Measurements from ENCODE around the gene MAPKAPK5.

Gene MAPKAPK5

DNA sequence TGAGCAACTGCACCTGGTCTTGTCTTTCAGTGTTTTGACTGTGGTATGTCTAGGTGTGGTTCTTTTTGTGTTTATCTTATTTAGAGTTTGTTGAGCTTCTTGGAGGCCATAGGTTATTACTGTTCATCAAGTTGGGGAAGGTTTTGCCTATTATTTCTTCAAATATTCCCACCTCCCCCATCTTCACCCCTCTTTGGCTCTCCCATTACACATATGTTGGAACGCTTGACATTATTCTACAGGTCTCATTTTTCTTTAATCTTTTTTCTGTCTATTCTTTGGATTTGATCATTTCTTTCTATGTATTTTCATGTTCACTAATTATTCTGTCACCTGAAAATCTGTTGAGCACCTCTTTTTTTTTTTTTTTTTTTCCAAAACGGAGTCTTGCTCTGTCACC lies 16.2 kb downstream of the MAPKAPK5 start:
- TF ChIP-seq POLR2A (IDR thresholded peaks at IDR 0.05; ENCODE audit: extremely low read depth, insufficient read length) (no peak), MYC (IDR thresholded peaks at IDR 0.05; ENCODE audit: low read depth, low read length) (no peak)
- TF ChIP-seq, protein P1, sequence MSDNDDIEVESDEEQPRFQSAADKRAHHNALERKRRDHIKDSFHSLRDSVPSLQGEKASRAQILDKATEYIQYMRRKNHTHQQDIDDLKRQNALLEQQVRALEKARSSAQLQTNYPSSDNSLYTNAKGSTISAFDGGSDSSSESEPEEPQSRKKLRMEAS (IDR thresholded peaks at IDR 0.05; ENCODE audit: low read depth, low read length): no peak
- TF ChIP-seq, protein P2, sequence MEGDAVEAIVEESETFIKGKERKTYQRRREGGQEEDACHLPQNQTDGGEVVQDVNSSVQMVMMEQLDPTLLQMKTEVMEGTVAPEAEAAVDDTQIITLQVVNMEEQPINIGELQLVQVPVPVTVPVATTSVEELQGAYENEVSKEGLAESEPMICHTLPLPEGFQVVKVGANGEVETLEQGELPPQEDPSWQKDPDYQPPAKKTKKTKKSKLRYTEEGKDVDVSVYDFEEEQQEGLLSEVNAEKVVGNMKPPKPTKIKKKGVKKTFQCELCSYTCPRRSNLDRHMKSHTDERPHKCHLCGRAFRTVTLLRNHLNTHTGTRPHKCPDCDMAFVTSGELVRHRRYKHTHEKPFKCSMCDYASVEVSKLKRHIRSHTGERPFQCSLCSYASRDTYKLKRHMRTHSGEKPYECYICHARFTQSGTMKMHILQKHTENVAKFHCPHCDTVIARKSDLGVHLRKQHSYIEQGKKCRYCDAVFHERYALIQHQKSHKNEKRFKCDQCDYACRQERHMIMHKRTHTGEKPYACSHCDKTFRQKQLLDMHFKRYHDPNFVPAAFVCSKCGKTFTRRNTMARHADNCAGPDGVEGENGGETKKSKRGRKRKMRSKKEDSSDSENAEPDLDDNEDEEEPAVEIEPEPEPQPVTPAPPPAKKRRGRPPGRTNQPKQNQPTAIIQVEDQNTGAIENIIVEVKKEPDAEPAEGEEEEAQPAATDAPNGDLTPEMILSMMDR (IDR thresholded peaks at IDR 0.05; ENCODE audit: low read depth, low read length): no peak
- H3K4me3 ChIP-seq (ENCODE audit: low read depth, low read length): no peak overlapping the region
- no peak for DNase-seq (ENCODE audit: low read depth)

- DNase-seq (ENCODE audit: low read depth): no peak
- TF ChIP-seq MYC (IDR thresholded peaks at IDR 0.05; ENCODE audit: low read depth, low read length): no peak
- TF ChIP-seq POLR2A (IDR thresholded peaks at IDR 0.05; ENCODE audit: extremely low read depth, insufficient read length): no peak
- TF ChIP-seq, protein P1 (IDR thresholded peaks at IDR 0.05; ENCODE audit: low read depth, low read length): no peak
- TF ChIP-seq, protein P2 (IDR thresholded peaks at IDR 0.05; ENCODE audit: low read depth, low read length): no peak
- H3K4me3 ChIP-seq (ENCODE audit: low read depth, low read length): no peak overlapping the region
These were observed 16.8 kb downstream of the MAPKAPK5 start for GRCh38 chr12:111858778-111859177.

- peak; percentile 24 for DNase-seq (ENCODE audit: low read depth)
- no peak overlapping the region for H3K4me3 ChIP-seq (ENCODE audit: low read depth, low read length)
- TF ChIP-seq, protein P2 (IDR thresholded peaks at IDR 0.05; ENCODE audit: low read depth, low read length): no peak
- TF ChIP-seq MYC (IDR thresholded peaks at IDR 0.05; ENCODE audit: low read depth, low read length) (no peak), POLR2A (IDR thresholded peaks at IDR 0.05; ENCODE audit: extremely low read depth, insufficient read length) (no peak)
- TF ChIP-seq, protein P1 (IDR thresholded peaks at IDR 0.05; ENCODE audit: low read depth, low read length): no peak
These were observed 22.9 kb downstream of the MAPKAPK5 start for GRCh38 chr12:111864913-111865312.

- no peak overlapping the region for H3K4me3 ChIP-seq (ENCODE audit: low read depth, low read length)
- DNase-seq (ENCODE audit: low read depth): no peak
- TF ChIP-seq MYC (IDR thresholded peaks at IDR 0.05; ENCODE audit: low read depth, low read length) (no peak), POLR2A (IDR thresholded peaks at IDR 0.05; ENCODE audit: extremely low read depth, insufficient read length) (no peak)
- TF ChIP-seq, protein P1 (IDR thresholded peaks at IDR 0.05; ENCODE audit: low read depth, low read length): no peak
- TF ChIP-seq, protein P2 (IDR thresholded peaks at IDR 0.05; ENCODE audit: low read depth, low read length): no peak
These were observed 25.5 kb downstream of the MAPKAPK5 start for GRCh38 chr12:111867531-111867930.

DNA sequence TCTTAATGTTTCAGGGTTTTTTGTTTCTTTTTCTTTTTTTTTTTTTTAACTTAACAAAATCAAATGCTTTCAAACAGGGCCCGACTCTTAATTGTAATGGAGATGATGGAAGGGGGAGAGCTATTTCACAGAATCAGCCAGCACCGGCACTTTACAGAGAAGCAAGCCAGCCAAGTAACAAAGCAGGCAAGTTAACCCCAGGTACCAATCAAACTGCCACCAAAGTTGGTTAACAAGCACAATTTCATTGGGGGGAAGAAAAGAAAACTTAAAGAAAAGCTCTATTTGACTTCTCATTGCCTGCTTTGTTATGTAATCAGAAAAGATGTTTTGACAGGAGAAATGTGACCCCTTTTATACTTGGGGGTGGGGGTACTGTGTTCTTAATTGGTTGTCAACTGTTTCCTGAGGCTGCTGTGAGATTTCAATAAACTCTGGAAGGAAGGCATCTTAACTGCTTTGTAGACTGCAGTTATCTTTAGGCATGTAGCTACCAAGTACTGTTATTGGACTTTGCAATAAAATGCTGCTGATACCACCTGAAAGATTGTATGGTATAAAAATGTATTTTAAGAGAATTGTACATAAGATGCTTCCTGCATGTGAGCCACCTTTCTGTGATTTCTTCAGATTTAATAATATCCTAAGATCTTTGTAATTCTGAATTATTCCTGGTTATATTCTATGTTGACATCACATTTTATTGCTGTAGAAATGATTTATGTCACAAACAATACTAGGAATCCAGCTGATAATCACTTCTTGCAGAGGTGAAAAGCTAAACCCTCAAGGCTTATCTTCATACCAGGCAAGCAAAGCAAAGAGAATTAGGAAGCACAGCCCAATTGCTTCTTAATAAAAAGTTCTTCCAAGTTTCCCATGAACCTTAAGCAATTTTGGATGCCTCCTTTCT lies 26.9 kb downstream of the MAPKAPK5 start:
- DNase-seq (ENCODE audit: low read depth): no peak
- H3K4me3 ChIP-seq (ENCODE audit: low read depth, low read length): no peak overlapping the region
- TF ChIP-seq MYC (IDR thresholded peaks at IDR 0.05; ENCODE audit: low read depth, low read length) (no peak), POLR2A (IDR thresholded peaks at IDR 0.05; ENCODE audit: extremely low read depth, insufficient read length) (no peak)
- TF ChIP-seq, protein P2 (IDR thresholded peaks at IDR 0.05; ENCODE audit: low read depth, low read length): no peak
- TF ChIP-seq, protein P1 (IDR thresholded peaks at IDR 0.05; ENCODE audit: low read depth, low read length): no peak
